PC-3 (cell line): Measurements from ENCODE around the gene ANGPT4. TPM values are rescaled to one million over a fixed set of nuclear protein-coding genes. Genes with fewer than 3 reads are reported as not detected.

Experiments
- ATAC-seq: fragments of 200-7000 bp; cut with Tn5 transposase; 2 replicates; pipeline ENCODE4 v1.9.1; 2020; ENCODE audit warnings: mild to moderate bottlenecking, moderate library complexity
- BruUV-seq: library from RNA; stranded (reverse); fragments of 400-500 nt; replicated peaks from 2 replicates; lab custom pipeline; 2021; lab: Mats Ljungman, UMichigan
- CTCF ChIA-PET: fragments of 300-600 bp; sonication (Branson Sonifier 250); formaldehyde crosslinking; loops from one replicate; lab custom pipeline; 2022; ENCODE audit warnings: antibody characterized with exemption; lab: Charles Lee
- POLR2A ChIA-PET: fragments of 300-600 bp; sonication (Branson Sonifier 250); formaldehyde crosslinking; loops from one replicate; lab custom pipeline; 2022; ENCODE audit warnings: antibody characterized with exemption; ENCODE audit not compliant: unreplicated experiment; lab: Charles Lee
- DNase-seq: peaks from one replicate; pipeline ENCODE4 v3.0.0-alpha.2; 2015
- H2AFZ ChIP-seq: fragments of 300-600 bp; sonication (generic); 2 replicates; pipeline ENCODE4 v1.6.0; 2016; ENCODE audit warnings: antibody characterized with exemption, low read length
- H3F3A ChIP-seq: fragments of 300-600 bp; sonication (generic); one replicate; pipeline ENCODE4 v1.6.0; 2017; ENCODE audit warnings: antibody characterized with exemption, low read length, control low read depth, mild to moderate bottlenecking; ENCODE audit not compliant: unreplicated experiment
- H3K27ac ChIP-seq: fragments of 300-600 bp; sonication (generic); 2 replicates; pipeline ENCODE4 v1.5.1; 2016; ENCODE audit warnings: mild to moderate bottlenecking, low read length
- H3K27me3 ChIP-seq: fragments of 300-600 bp; sonication (generic); 2 replicates; pipeline ENCODE4 v1.6.1; 2016; ENCODE audit warnings: low read length, mixed read lengths
- H3K36me3 ChIP-seq: fragments of 300-600 bp; sonication (generic); 2 replicates; pipeline ENCODE4 v1.6.1; 2016; ENCODE audit warnings: low read depth, mixed run types, low read length, mixed read lengths
- H3K4me1 ChIP-seq: fragments of 300-600 bp; sonication (generic); 2 replicates; pipeline ENCODE4 v1.5.1; 2016; ENCODE audit warnings: low read length; ENCODE audit not compliant: insufficient read depth
- H3K4me2 ChIP-seq: fragments of 300-600 bp; sonication (generic); 2 replicates; pipeline ENCODE4 v1.6.0; 2016; ENCODE audit warnings: low read length
- H3K4me3 ChIP-seq: fragments of 300-600 bp; sonication (generic); 2 replicates; pipeline ENCODE4 v1.5.1; 2016; ENCODE audit warnings: mild to moderate bottlenecking, low read length, mixed read lengths
- H3K79me2 ChIP-seq: fragments of 300-600 bp; sonication (generic); 2 replicates; pipeline ENCODE4 v1.6.1; 2017; ENCODE audit warnings: low read length, mixed read lengths
- H3K9ac ChIP-seq: fragments of 300-600 bp; sonication (generic); 2 replicates; pipeline ENCODE4 v1.6.0; 2016; ENCODE audit warnings: mild to moderate bottlenecking, low read length
- H3K9me2 ChIP-seq: fragments of 300-600 bp; sonication (generic); replicated peaks from 2 replicates; pipeline ENCODE4 v1.6.1; 2016; ENCODE audit warnings: mixed run types, low read length, mixed read lengths
- H3K9me3 ChIP-seq: fragments of 300-600 bp; sonication (generic); 2 replicates; pipeline ENCODE4 v1.6.1; 2016; ENCODE audit warnings: low read length, mixed read lengths
- H4K20me1 ChIP-seq: fragments of 300-600 bp; sonication (generic); 2 replicates; pipeline ENCODE4 v1.6.1; 2016; ENCODE audit warnings: low read length, mixed read lengths
- EZH2 ChIP-seq: fragments of 300-600 bp; sonication (generic); IDR thresholded peaks from one replicate; pipeline ENCODE4 v1.6.1; 2017; ENCODE audit warnings: antibody characterized with exemption, mild to moderate bottlenecking, low read length; ENCODE audit not compliant: unreplicated experiment
- EZH2phosphoT487 ChIP-seq: fragments of 300-600 bp; sonication (generic); IDR thresholded peaks from 2 replicates; pipeline ENCODE4 v1.6.1; 2018; ENCODE audit warnings: mild to moderate bottlenecking, antibody characterized with exemption, low read length, borderline replicate concordance
- intact Hi-C: fragments of 100-400 bp; cut with micrococcal nuclease; formaldehyde crosslinking; loops from 2 replicates; pipeline ENCODE4 v1.9.0; 2023
- total RNA-seq: library from RNA; depleted of rRNA; stranded (reverse); fragments of >200 nt; gene quantifications from 2 replicates; pipeline ENCODE4 v1.2.3, GENCODE V29; 2014
- TF ChIP-seq, protein P1 (sequence below): fragments of 300-600 bp; sonication (generic); conservative IDR thresholded peaks from 2 replicates; pipeline ENCODE4 v1.5.1; 2017; ENCODE audit warnings: antibody characterized with exemption, low read depth, mild to moderate bottlenecking, low read length

ANGPT4 gene
- total RNA-seq, 1 experiment from 2014 or later: not detected

DNA sequence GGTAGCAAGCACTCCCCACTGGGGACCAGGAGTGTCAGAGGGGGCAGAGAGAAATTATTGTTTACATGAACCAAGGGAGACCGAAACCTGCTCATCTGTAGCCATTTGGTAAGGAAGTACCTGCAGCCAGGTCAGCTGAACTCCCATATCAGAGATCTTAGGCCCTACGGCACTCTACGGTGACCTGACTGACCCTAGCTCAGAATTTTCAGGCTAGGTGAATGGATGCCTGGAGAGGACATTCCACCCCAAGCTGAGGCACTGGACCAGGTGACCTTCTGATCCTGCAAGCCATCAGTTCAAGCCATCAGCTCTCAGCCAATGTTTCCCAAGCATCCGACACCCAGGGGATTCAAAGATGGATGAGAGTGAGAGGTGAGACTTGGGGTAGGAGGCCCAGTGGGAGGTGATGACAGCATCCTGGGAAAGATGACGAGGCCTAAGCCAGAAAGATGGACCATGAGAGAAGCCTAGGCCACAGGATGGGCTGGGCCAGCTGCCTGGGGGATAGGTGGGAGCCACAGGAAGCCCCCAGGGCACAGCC is 2.8 kb downstream of the ANGPT4 start:
- TF ChIP-seq EZH2phosphoT487 (no peak), EZH2 (no peak)
- TF ChIP-seq, protein P1, sequence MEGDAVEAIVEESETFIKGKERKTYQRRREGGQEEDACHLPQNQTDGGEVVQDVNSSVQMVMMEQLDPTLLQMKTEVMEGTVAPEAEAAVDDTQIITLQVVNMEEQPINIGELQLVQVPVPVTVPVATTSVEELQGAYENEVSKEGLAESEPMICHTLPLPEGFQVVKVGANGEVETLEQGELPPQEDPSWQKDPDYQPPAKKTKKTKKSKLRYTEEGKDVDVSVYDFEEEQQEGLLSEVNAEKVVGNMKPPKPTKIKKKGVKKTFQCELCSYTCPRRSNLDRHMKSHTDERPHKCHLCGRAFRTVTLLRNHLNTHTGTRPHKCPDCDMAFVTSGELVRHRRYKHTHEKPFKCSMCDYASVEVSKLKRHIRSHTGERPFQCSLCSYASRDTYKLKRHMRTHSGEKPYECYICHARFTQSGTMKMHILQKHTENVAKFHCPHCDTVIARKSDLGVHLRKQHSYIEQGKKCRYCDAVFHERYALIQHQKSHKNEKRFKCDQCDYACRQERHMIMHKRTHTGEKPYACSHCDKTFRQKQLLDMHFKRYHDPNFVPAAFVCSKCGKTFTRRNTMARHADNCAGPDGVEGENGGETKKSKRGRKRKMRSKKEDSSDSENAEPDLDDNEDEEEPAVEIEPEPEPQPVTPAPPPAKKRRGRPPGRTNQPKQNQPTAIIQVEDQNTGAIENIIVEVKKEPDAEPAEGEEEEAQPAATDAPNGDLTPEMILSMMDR: no peak
- DNase-seq: no peak
- no TSS peak for BruUV-seq
- H3K9me2 ChIP-seq: no peaks in the 10 kb centered on the region
- no peak overlapping the region for H2AFZ ChIP-seq
- no peaks in the 10 kb centered on the region for H4K20me1 ChIP-seq
- ChIA-PET POLR2A (no interaction called here), CTCF (no interaction called here)
- no peak overlapping the region for H3K4me2 ChIP-seq
- no peak overlapping the region for H3K4me3 ChIP-seq
- no peak overlapping the region for H3K9ac ChIP-seq
- H3F3A ChIP-seq: no peaks in the 10 kb centered on the region
- no peak overlapping the region for H3K27ac ChIP-seq
- H3K9me3 ChIP-seq: no peaks in the 10 kb centered on the region
- peaks cover 72% of the 10 kb centered on the region for H3K27me3 ChIP-seq
- ATAC-seq: no peak
- H3K4me1 ChIP-seq: no peaks in the 10 kb centered on the region
- H3K79me2 ChIP-seq: no peaks in the 10 kb centered on the region
- no peaks in the 10 kb centered on the region for H3K36me3 ChIP-seq
- intact Hi-C loops: no loop called here

DNA sequence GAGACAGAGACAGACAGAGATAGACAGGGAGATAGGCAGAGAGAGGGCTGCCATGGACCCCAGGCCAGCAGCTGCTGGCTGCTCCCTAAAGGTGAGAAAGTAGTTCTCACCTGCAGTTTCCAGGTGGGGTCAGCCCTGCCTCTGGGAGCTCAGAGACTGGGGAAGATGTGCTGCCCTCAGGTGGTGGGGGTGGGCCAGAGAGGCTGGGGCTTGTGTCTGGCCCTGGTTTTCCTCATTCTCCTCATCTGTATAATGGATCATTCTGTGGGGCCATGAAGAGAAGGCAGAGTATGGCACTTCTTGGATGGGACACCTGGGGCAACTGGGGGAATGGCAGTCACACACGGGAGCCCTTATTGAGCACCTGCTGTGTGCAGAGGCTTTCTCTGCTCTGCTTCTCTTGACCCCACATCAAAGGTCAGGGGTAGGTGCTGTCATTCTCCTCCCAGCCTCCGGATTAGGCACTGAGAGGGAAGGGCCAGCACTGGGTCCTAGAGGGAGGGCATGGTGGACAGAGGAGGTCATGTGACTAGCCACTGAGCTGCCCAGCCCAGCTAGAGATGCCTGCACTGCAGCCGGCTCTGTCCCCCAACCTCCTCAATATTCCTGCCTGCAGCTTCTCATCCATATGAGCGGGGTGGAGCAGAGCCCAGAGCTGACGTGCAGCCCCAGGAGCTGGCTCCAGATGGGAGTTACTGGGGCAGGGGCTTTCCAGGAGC is 4.1 kb downstream of the ANGPT4 start:
- DNase-seq: peak; percentile 6
- H3K79me2 ChIP-seq: no peaks in the 10 kb centered on the region
- no peak overlapping the region for H3K4me2 ChIP-seq
- no peak overlapping the region for H2AFZ ChIP-seq
- H3K9ac ChIP-seq: no peak overlapping the region
- ChIA-PET POLR2A (no interaction called here), CTCF (no interaction called here)
- no peaks in the 10 kb centered on the region for H3K36me3 ChIP-seq
- intact Hi-C loops: no loop called here
- no peak for TF ChIP-seq EZH2phosphoT487
- TF ChIP-seq, protein P1: peak; percentile 34; the same call in 1 of the 2 replicates
- H4K20me1 ChIP-seq: no peaks in the 10 kb centered on the region
- H3K9me2 ChIP-seq: no peaks in the 10 kb centered on the region
- ATAC-seq: no peak
- BruUV-seq: no TSS peak
- H3K4me1 ChIP-seq: no peaks in the 10 kb centered on the region
- no peaks in the 10 kb centered on the region for H3K9me3 ChIP-seq
- peaks cover 60% of the 10 kb centered on the region for H3K27me3 ChIP-seq
- H3K27ac ChIP-seq: no peak overlapping the region
- H3F3A ChIP-seq: no peaks in the 10 kb centered on the region
- no peak overlapping the region for H3K4me3 ChIP-seq
